ENCODE measurements around the gene PRKN. TPM values are rescaled to one million over a fixed set of nuclear protein-coding genes. Genes with fewer than 3 reads are reported as not detected.

PRKN gene
- total RNA-seq, 4 donors from 2014 or later: 6.3 to 11.9 (median 9.5) TPM

DNA sequence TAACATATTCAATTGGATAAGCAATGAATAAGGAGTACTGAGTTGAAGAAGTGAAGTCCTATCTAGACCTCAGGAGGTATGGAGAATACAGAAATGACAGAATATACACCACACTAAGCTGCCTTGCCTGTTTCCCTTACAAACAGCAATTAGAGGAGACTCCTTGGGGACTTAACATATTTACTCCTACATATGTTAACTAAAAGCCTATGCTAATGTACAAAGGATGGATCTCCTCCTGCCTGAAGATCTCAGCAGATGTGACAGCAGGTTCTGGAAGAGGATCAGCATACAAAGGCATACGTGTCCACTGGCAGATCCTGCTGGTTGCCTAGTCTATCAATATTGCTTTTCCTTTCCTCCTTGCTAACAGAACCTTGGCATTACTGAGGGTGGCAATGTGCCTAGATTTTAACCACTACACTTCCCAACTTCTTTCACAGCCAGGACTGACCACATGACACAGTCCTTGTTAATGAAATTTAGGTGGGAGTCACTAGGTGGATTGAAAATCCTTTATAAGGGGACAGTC, 29.6 kb downstream of the PRKN start:
- WGBS, 2 donors: 29 to 30% methylated on average over 1 of the region's 1 CpG
- no peak for DNase-seq (ENCODE audit: low spot score in 2 of 2)
- intact Hi-C loops (cut with DNase I; ENCODE audit: low total_unique reads): no loop called here
- TF ChIP-seq POLR2A (IDR thresholded peaks at IDR 0.05): no peak
- TF ChIP-seq, protein P1, sequence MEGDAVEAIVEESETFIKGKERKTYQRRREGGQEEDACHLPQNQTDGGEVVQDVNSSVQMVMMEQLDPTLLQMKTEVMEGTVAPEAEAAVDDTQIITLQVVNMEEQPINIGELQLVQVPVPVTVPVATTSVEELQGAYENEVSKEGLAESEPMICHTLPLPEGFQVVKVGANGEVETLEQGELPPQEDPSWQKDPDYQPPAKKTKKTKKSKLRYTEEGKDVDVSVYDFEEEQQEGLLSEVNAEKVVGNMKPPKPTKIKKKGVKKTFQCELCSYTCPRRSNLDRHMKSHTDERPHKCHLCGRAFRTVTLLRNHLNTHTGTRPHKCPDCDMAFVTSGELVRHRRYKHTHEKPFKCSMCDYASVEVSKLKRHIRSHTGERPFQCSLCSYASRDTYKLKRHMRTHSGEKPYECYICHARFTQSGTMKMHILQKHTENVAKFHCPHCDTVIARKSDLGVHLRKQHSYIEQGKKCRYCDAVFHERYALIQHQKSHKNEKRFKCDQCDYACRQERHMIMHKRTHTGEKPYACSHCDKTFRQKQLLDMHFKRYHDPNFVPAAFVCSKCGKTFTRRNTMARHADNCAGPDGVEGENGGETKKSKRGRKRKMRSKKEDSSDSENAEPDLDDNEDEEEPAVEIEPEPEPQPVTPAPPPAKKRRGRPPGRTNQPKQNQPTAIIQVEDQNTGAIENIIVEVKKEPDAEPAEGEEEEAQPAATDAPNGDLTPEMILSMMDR (IDR thresholded peaks at IDR 0.05): no peak
- no peak overlapping the region for H3K4me3 ChIP-seq (ENCODE audit: low read depth, poor library complexity, severe bottlenecking)

DNA sequence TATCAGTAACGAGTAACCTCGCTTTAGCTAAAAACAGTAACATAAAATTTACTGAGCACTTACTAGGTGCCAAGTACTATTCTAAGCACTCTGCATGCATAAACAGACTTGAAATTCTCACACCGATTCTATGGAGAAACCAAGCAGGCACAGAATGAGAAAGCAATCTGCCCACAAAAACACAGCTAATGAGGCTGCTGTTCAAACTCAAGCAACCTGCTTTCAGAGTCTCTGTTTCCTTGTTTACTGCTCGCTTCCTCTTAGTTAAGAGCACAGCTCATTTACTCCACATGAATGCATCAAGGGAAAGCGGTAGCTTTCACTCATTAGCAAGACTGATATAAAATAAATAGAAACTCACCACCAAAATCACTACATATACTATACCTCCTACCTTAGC, 37.4 kb downstream of the PRKN start:
- TF ChIP-seq, protein P1 (IDR thresholded peaks at IDR 0.05): no peak
- TF ChIP-seq POLR2A (IDR thresholded peaks at IDR 0.05): no peak
- DNase-seq (ENCODE audit: low spot score in 2 of 2): no peak
- intact Hi-C loops (cut with DNase I; ENCODE audit: low total_unique reads): no loop called here
- WGBS, 2 donors: 70 to 79% methylated on average over 5 of the region's 5 CpGs
- no peak overlapping the region for H3K4me3 ChIP-seq (ENCODE audit: low read depth, poor library complexity, severe bottlenecking)

DNA sequence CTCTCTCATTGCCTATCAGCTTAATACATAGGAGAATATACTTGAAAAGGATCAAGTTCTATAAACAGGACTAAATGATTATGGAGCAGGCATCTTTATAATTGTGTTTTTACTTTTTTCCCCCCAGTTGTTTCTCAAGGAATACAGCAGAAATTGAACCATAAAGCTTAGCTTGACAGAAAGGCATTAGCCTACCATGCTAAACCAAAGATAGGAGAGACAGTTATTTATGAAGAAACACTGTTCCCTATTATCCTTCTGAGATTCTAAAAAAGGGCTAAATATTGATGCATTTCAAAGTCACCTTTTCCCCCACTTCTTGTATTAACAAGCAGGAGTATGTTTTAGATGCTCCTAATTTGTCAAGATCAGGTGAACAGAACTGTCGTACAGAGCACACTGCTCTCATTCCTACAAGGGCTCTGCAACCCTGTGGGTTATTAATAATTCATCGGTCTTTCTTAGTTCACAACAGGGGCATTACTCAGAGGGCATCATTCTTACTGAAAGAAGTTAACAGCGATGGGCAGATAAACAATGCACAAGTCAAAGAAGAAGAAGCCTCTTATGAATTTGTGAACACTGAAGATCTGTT, 38.7 kb downstream of the PRKN start:
- TF ChIP-seq, protein P1 (IDR thresholded peaks at IDR 0.05): no peak
- no peak for DNase-seq (ENCODE audit: low spot score in 2 of 2)
- intact Hi-C loops (cut with DNase I; ENCODE audit: low total_unique reads): no loop called here
- no peak overlapping the region for H3K4me3 ChIP-seq (ENCODE audit: low read depth, poor library complexity, severe bottlenecking)
- WGBS, 2 donors: 85 to 94% methylated on average over 3 of the region's 3 CpGs

DNA sequence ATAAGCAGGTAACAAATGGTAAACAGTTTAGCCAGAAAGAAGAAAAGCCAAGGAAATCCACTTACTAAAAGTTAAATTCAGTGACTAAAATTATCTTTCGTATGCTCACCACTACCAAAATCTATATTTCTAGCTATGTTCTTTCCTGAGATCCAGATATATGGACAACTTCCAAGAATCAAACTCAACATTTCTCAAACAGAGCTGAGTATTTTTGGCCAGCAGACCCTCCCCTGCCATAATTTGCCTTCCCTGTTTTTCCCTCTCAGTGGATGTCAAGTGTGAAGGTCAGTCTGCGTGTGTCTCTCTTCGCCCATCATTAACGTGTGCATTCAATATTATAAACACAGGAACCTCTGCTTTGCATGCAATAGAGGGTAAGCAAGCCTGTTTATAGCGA, 42.0 kb downstream of the PRKN start:
- intact Hi-C loops (cut with DNase I; ENCODE audit: low total_unique reads): no loop called here
- no peak for DNase-seq (ENCODE audit: low spot score in 2 of 2)
- 89 to 95% methylated on average over 5 of the region's 5 CpGs for WGBS, 2 donors
- H3K4me3 ChIP-seq (ENCODE audit: low read depth, poor library complexity, severe bottlenecking): no peak overlapping the region
- TF ChIP-seq, protein P1 (IDR thresholded peaks at IDR 0.05): no peak
- no peak for TF ChIP-seq POLR2A (IDR thresholded peaks at IDR 0.05)

DNA sequence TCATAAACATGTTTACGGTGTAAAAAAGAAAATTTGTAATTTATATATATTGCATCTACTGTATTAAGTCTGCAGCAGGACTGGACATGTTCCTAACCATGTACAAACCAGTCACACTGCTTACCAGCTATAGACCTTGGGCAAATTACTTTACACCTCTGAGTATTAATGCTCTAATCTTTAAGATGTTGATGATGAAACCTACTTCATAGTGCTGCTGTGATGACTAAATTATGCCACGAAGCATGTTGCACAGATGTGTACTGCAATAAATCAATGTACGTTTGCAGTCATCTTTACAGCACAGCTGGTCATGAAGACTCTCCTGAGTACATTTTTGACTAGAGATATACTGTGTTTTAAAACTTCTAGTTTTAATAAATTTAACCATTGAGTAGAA, 42.6 kb downstream of the PRKN start:
- TF ChIP-seq, protein P1 (IDR thresholded peaks at IDR 0.05): no peak
- TF ChIP-seq POLR2A (IDR thresholded peaks at IDR 0.05): no peak
- no peak for DNase-seq (ENCODE audit: low spot score in 2 of 2)
- no peak overlapping the region for H3K4me3 ChIP-seq (ENCODE audit: low read depth, poor library complexity, severe bottlenecking)
- WGBS, 2 donors: 53 to 59% methylated on average over 3 of the region's 3 CpGs
- intact Hi-C loops (cut with DNase I; ENCODE audit: low total_unique reads): no loop called here

DNA sequence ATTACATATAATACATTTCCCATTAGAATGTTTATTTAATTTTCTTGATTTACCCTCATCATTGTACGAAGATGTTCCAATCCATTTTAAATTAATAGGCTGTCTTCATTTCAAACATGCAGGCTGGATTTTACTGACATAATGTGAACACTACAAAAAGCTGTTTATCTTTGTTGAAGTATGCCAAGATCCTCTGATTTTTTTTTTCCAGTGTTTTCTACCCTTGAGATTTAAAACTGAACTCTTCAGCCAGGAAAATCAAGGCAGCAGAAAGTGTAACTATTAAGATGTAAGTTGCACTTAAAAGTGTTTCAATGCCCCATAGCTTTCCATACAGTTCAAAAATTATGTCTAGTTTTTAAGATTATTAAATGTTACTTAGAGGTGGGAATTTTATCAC, 43.5 kb downstream of the PRKN start:
- no peak overlapping the region for H3K4me3 ChIP-seq (ENCODE audit: low read depth, poor library complexity, severe bottlenecking)
- TF ChIP-seq POLR2A (IDR thresholded peaks at IDR 0.05): no peak
- TF ChIP-seq, protein P1 (IDR thresholded peaks at IDR 0.05): no peak
- 33 to 75% methylated on average over 1 of the region's 1 CpG for WGBS, 2 donors
- intact Hi-C loops (cut with DNase I; ENCODE audit: low total_unique reads): no loop called here
- no peak for DNase-seq (ENCODE audit: low spot score in 2 of 2)
